LNCaP clone FGC (cell line): ENCODE results near the gene LRTM1.

Source experiments
- DNase-seq: peaks from one replicate; pipeline ENCODE4 v3.0.0-alpha.2; 2011; ENCODE audit warnings: low read depth
- H3K4me3 ChIP-seq: 2 replicates; pipeline ENCODE4 v1.5.1; 2011; ENCODE audit warnings: mild to moderate bottlenecking, low read depth, low read length, control low read depth
- TF ChIP-seq, protein P1 (sequence below): IDR thresholded peaks from 2 replicates; pipeline ENCODE4 v1.5.1; 2012; ENCODE audit warnings: mild to moderate bottlenecking; ENCODE audit not compliant: control insufficient read depth, insufficient read depth; ENCODE audit errors: extremely low read depth

The LRTM1 gene

DNA sequence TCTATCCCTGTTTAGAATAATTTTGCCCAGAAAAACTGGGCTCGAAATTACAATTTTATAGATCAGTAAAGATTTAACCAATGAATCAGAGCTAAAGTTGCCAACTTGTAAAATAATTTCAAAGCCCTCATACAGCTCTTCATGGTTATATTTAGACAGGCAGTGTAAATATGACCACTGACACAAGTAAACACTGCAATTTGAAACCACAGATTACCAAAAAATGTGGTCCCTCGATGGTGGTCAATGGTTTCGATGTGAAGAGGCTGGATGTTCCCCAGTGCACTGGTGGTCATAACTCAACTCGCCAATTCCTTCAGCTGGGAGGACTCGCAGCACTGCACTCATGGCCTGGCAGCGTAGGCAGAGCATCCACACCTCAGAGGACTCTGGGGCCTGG lies 28.6 kb downstream of the LRTM1 start:
- no peak overlapping the region for H3K4me3 ChIP-seq
- DNase-seq, result no peak
- TF ChIP-seq, protein P1, sequence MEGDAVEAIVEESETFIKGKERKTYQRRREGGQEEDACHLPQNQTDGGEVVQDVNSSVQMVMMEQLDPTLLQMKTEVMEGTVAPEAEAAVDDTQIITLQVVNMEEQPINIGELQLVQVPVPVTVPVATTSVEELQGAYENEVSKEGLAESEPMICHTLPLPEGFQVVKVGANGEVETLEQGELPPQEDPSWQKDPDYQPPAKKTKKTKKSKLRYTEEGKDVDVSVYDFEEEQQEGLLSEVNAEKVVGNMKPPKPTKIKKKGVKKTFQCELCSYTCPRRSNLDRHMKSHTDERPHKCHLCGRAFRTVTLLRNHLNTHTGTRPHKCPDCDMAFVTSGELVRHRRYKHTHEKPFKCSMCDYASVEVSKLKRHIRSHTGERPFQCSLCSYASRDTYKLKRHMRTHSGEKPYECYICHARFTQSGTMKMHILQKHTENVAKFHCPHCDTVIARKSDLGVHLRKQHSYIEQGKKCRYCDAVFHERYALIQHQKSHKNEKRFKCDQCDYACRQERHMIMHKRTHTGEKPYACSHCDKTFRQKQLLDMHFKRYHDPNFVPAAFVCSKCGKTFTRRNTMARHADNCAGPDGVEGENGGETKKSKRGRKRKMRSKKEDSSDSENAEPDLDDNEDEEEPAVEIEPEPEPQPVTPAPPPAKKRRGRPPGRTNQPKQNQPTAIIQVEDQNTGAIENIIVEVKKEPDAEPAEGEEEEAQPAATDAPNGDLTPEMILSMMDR, result no peak

DNA sequence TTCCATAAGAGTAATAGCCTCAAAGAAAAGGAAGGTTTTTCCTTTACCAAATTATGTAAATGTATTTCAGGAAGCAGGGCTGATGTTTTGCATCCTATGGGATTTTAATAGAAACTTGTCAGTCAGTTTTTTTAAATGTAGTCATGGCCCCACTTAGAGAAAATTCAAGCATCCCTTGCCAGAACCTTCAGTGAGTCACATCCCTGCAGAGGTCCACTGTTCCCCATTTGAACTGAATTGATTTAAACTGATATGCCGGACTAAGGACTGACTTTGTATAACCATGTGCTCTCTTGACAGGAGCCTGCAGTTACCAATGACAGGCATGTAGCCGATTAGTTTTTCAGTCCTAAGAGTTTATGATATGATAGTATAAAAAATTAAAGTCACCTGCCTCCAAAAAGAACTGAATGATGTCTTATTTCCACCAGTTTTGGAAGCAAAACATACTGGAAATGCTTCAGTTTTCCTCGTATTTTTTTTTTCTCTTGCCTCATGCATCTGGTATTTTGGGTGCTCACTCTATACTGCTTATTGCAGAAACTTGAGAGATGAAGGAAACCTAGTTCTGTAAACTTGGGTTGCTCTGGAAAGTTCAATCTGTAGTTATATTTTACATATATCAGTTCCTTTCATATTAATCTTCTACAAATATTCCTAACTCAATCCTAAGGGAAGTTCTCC lies 30.7 kb downstream of the LRTM1 start:
- DNase-seq, result no peak
- H3K4me3 ChIP-seq, result no peak overlapping the region
- TF ChIP-seq, protein P1, result no peak

DNA sequence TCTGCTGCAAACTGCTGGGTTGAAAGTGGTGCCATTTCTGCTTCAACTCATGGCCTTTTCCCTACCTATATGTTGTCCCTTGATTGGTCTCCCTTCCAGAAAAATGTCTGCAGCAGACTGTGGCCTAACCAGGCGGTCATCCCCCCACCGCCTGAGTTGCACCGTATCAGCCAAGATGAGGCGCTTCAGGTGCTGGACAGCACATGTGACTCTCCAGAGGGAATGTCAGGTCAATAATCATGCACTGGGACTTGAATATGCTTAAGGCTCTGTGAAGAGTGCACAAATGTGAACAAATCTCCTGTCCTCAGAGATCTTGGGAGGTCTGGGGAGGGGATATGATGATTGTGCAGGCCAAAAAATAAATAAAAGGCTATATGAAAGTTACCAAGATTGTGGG lies 32.2 kb downstream of the LRTM1 start:
- DNase-seq, result no peak
- no peak overlapping the region for H3K4me3 ChIP-seq
- TF ChIP-seq, protein P1, result no peak

DNA sequence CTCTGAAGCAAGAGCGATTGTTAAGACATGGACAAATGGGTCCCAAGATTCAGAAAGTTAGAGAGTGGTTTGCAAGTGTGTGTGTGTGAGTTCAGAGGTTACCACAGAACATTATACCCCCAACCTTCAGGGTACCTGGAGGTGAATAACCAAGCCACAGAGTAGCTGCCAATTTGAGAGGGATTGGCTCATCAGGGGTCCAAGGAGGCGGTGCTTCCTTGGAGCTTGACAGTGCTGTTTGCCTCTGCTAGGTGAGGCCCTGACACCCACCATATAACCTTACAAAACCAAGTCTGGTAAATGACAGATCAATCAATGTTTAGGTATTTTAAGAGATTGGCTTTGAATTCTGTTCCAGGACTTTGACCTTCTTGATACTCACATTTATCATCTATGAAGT lies 35.7 kb downstream of the LRTM1 start:
- TF ChIP-seq, protein P1, result no peak
- no peak overlapping the region for H3K4me3 ChIP-seq
- DNase-seq, result no peak

DNA sequence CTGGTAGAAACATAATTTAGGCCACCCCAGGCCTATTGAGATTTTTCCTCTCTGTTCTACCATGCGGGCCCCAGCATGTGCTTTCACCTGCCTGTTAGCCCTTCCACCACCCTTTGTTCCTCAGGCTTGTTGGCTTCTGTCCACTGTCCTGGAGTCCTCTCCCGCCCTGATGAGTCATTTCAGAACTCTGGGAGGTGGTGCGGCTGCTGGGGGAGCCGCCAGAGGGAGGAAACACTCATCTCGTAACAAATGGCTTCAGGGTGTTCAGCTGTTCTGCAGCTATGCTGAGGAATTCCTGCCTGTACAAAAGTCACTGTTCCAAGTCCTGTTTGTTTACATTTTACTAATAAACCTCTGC lies 36.3 kb downstream of the LRTM1 start:
- no peak overlapping the region for H3K4me3 ChIP-seq
- DNase-seq, result peak; percentile 93
- TF ChIP-seq, protein P1, result peak; percentile 47

DNA sequence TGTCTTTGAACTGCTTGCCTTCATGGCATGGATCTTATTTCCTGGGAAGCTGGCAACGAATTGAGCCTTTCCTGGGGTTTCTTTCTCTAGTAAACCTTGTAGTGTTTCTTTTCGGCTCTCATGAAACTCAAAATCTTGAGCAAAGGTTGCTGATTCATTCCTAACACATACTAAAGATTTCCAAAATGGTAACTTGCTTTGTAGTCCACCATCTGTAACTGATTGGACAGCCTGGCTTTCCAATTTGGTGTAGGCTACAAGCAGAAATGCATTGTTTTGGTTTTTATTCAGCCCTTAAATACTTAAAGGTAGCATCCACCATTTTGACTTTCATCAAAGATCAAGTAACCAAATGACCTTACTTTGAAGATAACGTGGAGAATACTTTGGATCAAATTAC lies 38.1 kb downstream of the LRTM1 start:
- DNase-seq, result no peak

DNA sequence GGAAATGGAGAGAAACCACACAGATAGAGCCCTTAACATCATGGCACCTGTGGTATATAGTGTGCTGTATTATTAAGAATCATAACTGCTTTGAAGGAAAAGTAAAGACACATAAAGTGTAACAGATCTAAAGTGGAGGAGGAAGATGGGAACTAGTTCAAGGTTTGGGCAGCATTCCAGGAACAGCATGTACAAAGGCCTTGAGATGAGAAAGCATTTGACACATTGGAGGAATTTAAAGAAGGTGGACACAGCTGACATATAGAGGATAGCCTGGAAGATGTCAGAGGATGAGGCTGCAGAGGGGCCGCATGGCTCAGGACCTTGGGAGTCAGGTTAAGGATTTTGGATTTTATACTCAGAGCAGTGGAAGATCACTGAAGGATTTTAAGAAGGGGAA lies 39.0 kb downstream of the LRTM1 start:
- TF ChIP-seq, protein P1, result no peak
- no peak overlapping the region for H3K4me3 ChIP-seq
- DNase-seq, result peak; percentile 44

More for the DNA sequence above, 38.1 kb downstream of the LRTM1 start:
- no peak overlapping the region for H3K4me3 ChIP-seq
- TF ChIP-seq, protein P1, result no peak
